ENCODE data around the gene MFSD11. TPM values are rescaled to one million over a fixed set of nuclear protein-coding genes. Genes with fewer than 3 reads are reported as not detected.

MFSD11 gene
- total and polyA plus RNA-seq, 2 of the 8 experiments (the other 6 are each of a cell fraction or from before 2014, with no cell fraction given): 17.7 to 19.8 TPM

GRCh38 chr17:76751416-76751993 is 13.6 kb downstream of the MFSD11 start:
- Histone ChIP-seq H2AK5ac (ENCODE audit: low read depth, low read length) (no peak overlapping the region), H2BK12ac (ENCODE audit: low read depth, low read length) (no peak overlapping the region), H2BK5ac (ENCODE audit: low read depth, low read length) (no peak overlapping the region), H4K20me1 (replicated peaks in 1 of 2; ENCODE audit: control insufficient read depth in 1 of 2, insufficient read depth in 2 of 2, low read length in 2 of 2) (peaks cover 0 to 1% of the 10 kb centered on the region in 2 experiments), H3K4me2 (ENCODE audit: insufficient read depth in 1 of 2, low read depth in 2 of 2, low read length in 2 of 2) (no peak overlapping the region), H3K79me1 (ENCODE audit: low read depth, low read length) (no peaks in the 10 kb centered on the region), H2AFZ (ENCODE audit: low read length) (no peak overlapping the region), H3K56ac (replicated peaks; ENCODE audit: insufficient read length, low read depth, low read length) (no peak overlapping the region), H4K5ac (ENCODE audit: insufficient read length, low read depth, low read length) (no peak overlapping the region), H3K14ac (ENCODE audit: insufficient read length) (no peak overlapping the region), H3K4ac (replicated peaks; ENCODE audit: insufficient read length, low read depth, low read length) (no peak overlapping the region), H3K4me3 (ENCODE audit: extremely low read depth in 1 of 4, insufficient read depth in 2 of 4, low read depth in 3 of 4, low read length in 4 of 4) (no peak overlapping the region), H3K27ac (ENCODE audit: low read depth, low read length) (no peak overlapping the region), H3K36me3 (ENCODE audit: control insufficient read depth in 2 of 4, insufficient read depth in 4 of 4, low read length in 3 of 4) (peaks cover under 1 to 5% (median 3%) of the 10 kb centered on the region in 4 experiments; a peak in 4 of 8 replicates), H3K18ac (ENCODE audit: extremely low read depth, low read length) (no peak overlapping the region), H3K4me1 (replicated peaks in 1 of 4; ENCODE audit: control insufficient read depth in 3 of 4, insufficient read depth in 4 of 4, low read length in 3 of 4) (no peaks in the 10 kb centered on the region), H3K9ac (replicated peaks in 1 of 4; ENCODE audit: extremely low read depth in 1 of 4, low read depth in 3 of 4, low read length in 3 of 4) (no peak overlapping the region), H2BK15ac (ENCODE audit: low read length) (no peak overlapping the region), H3K23me2 (ENCODE audit: low read depth, low read length) (no peaks in the 10 kb centered on the region; the same call in 1 of the 2 replicates), H4K8ac (ENCODE audit: extremely low read depth, insufficient read depth, low read length) (no peak overlapping the region), H3K23ac (ENCODE audit: insufficient read length) (no peak overlapping the region), H2BK20ac (ENCODE audit: low read length) (no peak overlapping the region), H3K79me2 (ENCODE audit: control insufficient read depth in 1 of 2, insufficient read depth in 2 of 2, low read length in 2 of 2) (no peaks in the 10 kb centered on the region), H2BK120ac (replicated peaks; ENCODE audit: low read depth, low read length) (no peak overlapping the region), H3K9me3 (ENCODE audit: insufficient read depth in 2 of 2, low read depth in 1 of 2, low read length in 1 of 2) (no peaks in the 10 kb centered on the region), H4K91ac (replicated peaks; ENCODE audit: insufficient read length, low read length) (no peak overlapping the region), H3K27me3 (replicated peaks in 1 of 4; ENCODE audit: control insufficient read depth in 3 of 4, extremely low read depth in 1 of 4, insufficient read depth in 3 of 4, low read length in 3 of 4) (no peaks in the 10 kb centered on the region)
- 93% methylated on average over 3 of the region's 3 CpGs; no CpG with 5 or more reads in 1 of the 2 experiments for WGBS, 2 experiments (ENCODE audit: extremely low coverage in 1 of 2, insufficient coverage in 1 of 2, insufficient read length in 1 of 2, insufficient replicate concordance in 2 of 2, low coverage in 1 of 2, low lambda C conversion rate in 2 of 2, missing lambda C conversion rate in 1 of 2)
- no peak for TF ChIP-seq CBX8 (IDR thresholded peaks at IDR 0.05; ENCODE audit: borderline replicate concordance, low read depth, low read length)
- TF ChIP-seq RFX5 (IDR thresholded peaks at IDR 0.05; ENCODE audit: borderline replicate concordance, low read depth, low read length): no peak
- TF ChIP-seq KDM1A (IDR thresholded peaks at IDR 0.05; ENCODE audit: borderline replicate concordance, low read length): no peak
- TF ChIP-seq YY1 (IDR thresholded peaks at IDR 0.05; ENCODE audit: low read depth, low read length): no peak
- no peak for TF ChIP-seq NANOG (IDR thresholded peaks at IDR 0.05; ENCODE audit: insufficient read depth, low read depth, low read length, poor library complexity, severe bottlenecking)
- TF ChIP-seq JUN (IDR thresholded peaks at IDR 0.05; ENCODE audit: low read depth, low read length): no peak
- CTCF ChIA-PET (ENCODE audit: partially characterized antibody): no interaction called here
- no peak for DNase-seq (ENCODE audit: low read depth in 1 of 2, low spot score in 2 of 2)
- POLR2A ChIA-PET (ENCODE audit: partially characterized antibody): no interaction called here
- no peak for FAIRE-seq
